ENCODE measurements around the gene MGP.

The MGP gene

GRCh38 chr12:14854586-14855183, 31.0 kb downstream of the MGP start:
- WGBS, result 87% methylated on average over 6 of the region's 6 CpGs
- Histone ChIP-seq H3K4me1 (ENCODE audit: insufficient read depth, low read length) (peaks cover 21% of the 10 kb centered on the region), H3K27me3 (ENCODE audit: insufficient read depth, low read length) (no peaks in the 10 kb centered on the region), H3K9me3 (ENCODE audit: insufficient read depth, low read depth, low read length) (no peaks in the 10 kb centered on the region), H3K9ac (ENCODE audit: low read depth, low read length) (no peak overlapping the region), H3K36me3 (ENCODE audit: insufficient read depth, low read length) (no peaks in the 10 kb centered on the region), H3K4me3 (ENCODE audit: low read length) (no peak overlapping the region), H3K27ac (ENCODE audit: low read depth, low read length) (no peak overlapping the region)

- no peak overlapping the region for H3K4me3 ChIP-seq (ENCODE audit: low read length)
- no peaks in the 10 kb centered on the region for H3K36me3 ChIP-seq (ENCODE audit: insufficient read depth, low read length)
- no peaks in the 10 kb centered on the region for H3K27me3 ChIP-seq (ENCODE audit: insufficient read depth, low read length)
- no peaks in the 10 kb centered on the region for H3K9me3 ChIP-seq (ENCODE audit: insufficient read depth, low read depth, low read length)
- WGBS, result 68% methylated on average over 3 of the region's 3 CpGs
- peaks cover 21% of the 10 kb centered on the region for H3K4me1 ChIP-seq (ENCODE audit: insufficient read depth, low read length)
- no peak overlapping the region for H3K9ac ChIP-seq (ENCODE audit: low read depth, low read length)
- no peak overlapping the region for H3K27ac ChIP-seq (ENCODE audit: low read depth, low read length)
These were observed 31.7 kb downstream of the MGP start for GRCh38 chr12:14853961-14854360.

GRCh38 chr12:14852880-14853279, 32.8 kb downstream of the MGP start:
- Histone ChIP-seq H3K36me3 (ENCODE audit: insufficient read depth, low read length) (no peaks in the 10 kb centered on the region), H3K4me3 (ENCODE audit: low read length) (no peak overlapping the region), H3K9ac (ENCODE audit: low read depth, low read length) (no peak overlapping the region), H3K4me1 (ENCODE audit: insufficient read depth, low read length) (peaks cover 21% of the 10 kb centered on the region), H3K27ac (ENCODE audit: low read depth, low read length) (no peak overlapping the region), H3K27me3 (ENCODE audit: insufficient read depth, low read length) (no peaks in the 10 kb centered on the region), H3K9me3 (ENCODE audit: insufficient read depth, low read depth, low read length) (no peaks in the 10 kb centered on the region)

GRCh38 chr12:14850929-14851663, 34.6 kb downstream of the MGP start:
- H3K4me1 ChIP-seq (ENCODE audit: insufficient read depth, low read length), result peaks cover 21% of the 10 kb centered on the region
- H3K4me3 ChIP-seq (ENCODE audit: low read length), result no peak overlapping the region
- H3K9ac ChIP-seq (ENCODE audit: low read depth, low read length), result no peak overlapping the region
- no peaks in the 10 kb centered on the region for H3K9me3 ChIP-seq (ENCODE audit: insufficient read depth, low read depth, low read length)
- H3K27me3 ChIP-seq (ENCODE audit: insufficient read depth, low read length), result no peaks in the 10 kb centered on the region
- no peak overlapping the region for H3K27ac ChIP-seq (ENCODE audit: low read depth, low read length)
- H3K36me3 ChIP-seq (ENCODE audit: insufficient read depth, low read length), result no peaks in the 10 kb centered on the region
- 92% methylated on average over 1 of the region's 1 CpG for WGBS

GRCh38 chr12:14849661-14850060, 36.0 kb downstream of the MGP start:
- Histone ChIP-seq H3K27ac (ENCODE audit: low read depth, low read length) (no peak overlapping the region), H3K9ac (ENCODE audit: low read depth, low read length) (no peak overlapping the region), H3K27me3 (ENCODE audit: insufficient read depth, low read length) (no peaks in the 10 kb centered on the region), H3K4me3 (ENCODE audit: low read length) (no peak overlapping the region), H3K4me1 (ENCODE audit: insufficient read depth, low read length) (peaks cover 20% of the 10 kb centered on the region), H3K36me3 (ENCODE audit: insufficient read depth, low read length) (no peaks in the 10 kb centered on the region), H3K9me3 (ENCODE audit: insufficient read depth, low read depth, low read length) (no peaks in the 10 kb centered on the region)
- 88% methylated on average over 2 of the region's 2 CpGs for WGBS

GRCh38 chr12:14846876-14847580, 38.6 kb downstream of the MGP start:
- no peak overlapping the region for H3K27ac ChIP-seq (ENCODE audit: low read depth, low read length)
- 97% methylated on average over 4 of the region's 4 CpGs for WGBS

GRCh38 chr12:14846042-14846587, 39.5 kb downstream of the MGP start:
- H3K4me1 ChIP-seq (ENCODE audit: insufficient read depth, low read length), result no peaks in the 10 kb centered on the region; the same call in 1 of the 2 replicates
- no peak overlapping the region for H3K9ac ChIP-seq (ENCODE audit: low read depth, low read length)
- H3K27ac ChIP-seq (ENCODE audit: low read depth, low read length), result no peak overlapping the region
- WGBS, result 84% methylated on average over 1 of the region's 3 CpGs
- H3K9me3 ChIP-seq (ENCODE audit: insufficient read depth, low read depth, low read length), result no peaks in the 10 kb centered on the region
- no peaks in the 10 kb centered on the region for H3K27me3 ChIP-seq (ENCODE audit: insufficient read depth, low read length)
- H3K4me3 ChIP-seq (ENCODE audit: low read length), result no peak overlapping the region
- H3K36me3 ChIP-seq (ENCODE audit: insufficient read depth, low read length), result no peaks in the 10 kb centered on the region

More at GRCh38 chr12:14846876-14847580, 38.6 kb downstream of the MGP start:
- no peaks in the 10 kb centered on the region for H3K4me1 ChIP-seq (ENCODE audit: insufficient read depth, low read length)
- H3K9me3 ChIP-seq (ENCODE audit: insufficient read depth, low read depth, low read length), result no peaks in the 10 kb centered on the region
- no peak overlapping the region for H3K9ac ChIP-seq (ENCODE audit: low read depth, low read length)
- H3K27me3 ChIP-seq (ENCODE audit: insufficient read depth, low read length), result no peaks in the 10 kb centered on the region
- no peak overlapping the region for H3K4me3 ChIP-seq (ENCODE audit: low read length)
- H3K36me3 ChIP-seq (ENCODE audit: insufficient read depth, low read length), result no peaks in the 10 kb centered on the region

GRCh38 chr12:14845350-14845750, 40.3 kb downstream of the MGP start:
- no peaks in the 10 kb centered on the region for H3K36me3 ChIP-seq (ENCODE audit: insufficient read depth, low read length)
- H3K4me1 ChIP-seq (ENCODE audit: insufficient read depth, low read length), result no peaks in the 10 kb centered on the region; the same call in 1 of the 2 replicates
- no peak overlapping the region for H3K27ac ChIP-seq (ENCODE audit: low read depth, low read length)
- H3K4me3 ChIP-seq (ENCODE audit: low read length), result no peak overlapping the region
- H3K27me3 ChIP-seq (ENCODE audit: insufficient read depth, low read length), result no peaks in the 10 kb centered on the region
- WGBS, result 3% methylated on average over 1 of the region's 3 CpGs
- H3K9me3 ChIP-seq (ENCODE audit: insufficient read depth, low read depth, low read length), result no peaks in the 10 kb centered on the region
- no peak overlapping the region for H3K9ac ChIP-seq (ENCODE audit: low read depth, low read length)

- Histone ChIP-seq H3K9ac (ENCODE audit: low read depth, low read length) (no peak overlapping the region), H3K27ac (ENCODE audit: low read depth, low read length) (no peak overlapping the region), H3K36me3 (ENCODE audit: insufficient read depth, low read length) (no peaks in the 10 kb centered on the region), H3K4me1 (ENCODE audit: insufficient read depth, low read length) (no peaks in the 10 kb centered on the region; the same call in 1 of the 2 replicates), H3K9me3 (ENCODE audit: insufficient read depth, low read depth, low read length) (no peaks in the 10 kb centered on the region; the same call in 1 of the 2 replicates), H3K4me3 (ENCODE audit: low read length) (no peak overlapping the region), H3K27me3 (ENCODE audit: insufficient read depth, low read length) (no peaks in the 10 kb centered on the region)
These were observed 41.3 kb downstream of the MGP start for GRCh38 chr12:14844401-14844800.

- 93% methylated on average over 10 of the region's 10 CpGs for WGBS
These were observed 42.2 kb downstream of the MGP start, which contains the start of gene ART4 for GRCh38 chr12:14843425-14843887. Gene ART4, minus strand, starts transcription at chr12:14843526. Its CDS starts 413 bp downstream, at chr12:14843113.

GRCh38 chr12:14842315-14842714, 43.3 kb downstream of the MGP start:
- 90% methylated on average over 2 of the region's 3 CpGs for WGBS
- Histone ChIP-seq H3K4me1 (ENCODE audit: insufficient read depth, low read length) (no peaks in the 10 kb centered on the region; the same call in 1 of the 2 replicates), H3K9ac (ENCODE audit: low read depth, low read length) (no peak overlapping the region), H3K36me3 (ENCODE audit: insufficient read depth, low read length) (no peaks in the 10 kb centered on the region), H3K9me3 (ENCODE audit: insufficient read depth, low read depth, low read length) (no peaks in the 10 kb centered on the region; the same call in 1 of the 2 replicates), H3K27ac (ENCODE audit: low read depth, low read length) (no peak overlapping the region), H3K4me3 (ENCODE audit: low read length) (no peak overlapping the region), H3K27me3 (ENCODE audit: insufficient read depth, low read length) (no peaks in the 10 kb centered on the region)

More at GRCh38 chr12:14843425-14843887, 42.2 kb downstream of the MGP start, which contains the start of gene ART4:
- H3K9me3 ChIP-seq (ENCODE audit: insufficient read depth, low read depth, low read length), result no peaks in the 10 kb centered on the region; the same call in 1 of the 2 replicates
- H3K36me3 ChIP-seq (ENCODE audit: insufficient read depth, low read length), result no peaks in the 10 kb centered on the region
- H3K27ac ChIP-seq (ENCODE audit: low read depth, low read length), result no peak within 1 kb of the TSS
- no peak within 1 kb of the TSS for H3K4me3 ChIP-seq (ENCODE audit: low read length)
- no peak within 1 kb of the TSS for H3K9ac ChIP-seq (ENCODE audit: low read depth, low read length)
- no peaks in the 10 kb centered on the region for H3K27me3 ChIP-seq (ENCODE audit: insufficient read depth, low read length)
- no peaks in the 10 kb centered on the region; the same call in 1 of the 2 replicates for H3K4me1 ChIP-seq (ENCODE audit: insufficient read depth, low read length)
